ENCODE data around the gene STARD4. TPM values are rescaled to one million over a fixed set of nuclear protein-coding genes. Genes with fewer than 3 reads are reported as not detected.

The STARD4 gene
- polyA plus RNA-seq, 1 of the 3 experiments (the other 2 are of a cell fraction): 10.0 TPM

DNA sequence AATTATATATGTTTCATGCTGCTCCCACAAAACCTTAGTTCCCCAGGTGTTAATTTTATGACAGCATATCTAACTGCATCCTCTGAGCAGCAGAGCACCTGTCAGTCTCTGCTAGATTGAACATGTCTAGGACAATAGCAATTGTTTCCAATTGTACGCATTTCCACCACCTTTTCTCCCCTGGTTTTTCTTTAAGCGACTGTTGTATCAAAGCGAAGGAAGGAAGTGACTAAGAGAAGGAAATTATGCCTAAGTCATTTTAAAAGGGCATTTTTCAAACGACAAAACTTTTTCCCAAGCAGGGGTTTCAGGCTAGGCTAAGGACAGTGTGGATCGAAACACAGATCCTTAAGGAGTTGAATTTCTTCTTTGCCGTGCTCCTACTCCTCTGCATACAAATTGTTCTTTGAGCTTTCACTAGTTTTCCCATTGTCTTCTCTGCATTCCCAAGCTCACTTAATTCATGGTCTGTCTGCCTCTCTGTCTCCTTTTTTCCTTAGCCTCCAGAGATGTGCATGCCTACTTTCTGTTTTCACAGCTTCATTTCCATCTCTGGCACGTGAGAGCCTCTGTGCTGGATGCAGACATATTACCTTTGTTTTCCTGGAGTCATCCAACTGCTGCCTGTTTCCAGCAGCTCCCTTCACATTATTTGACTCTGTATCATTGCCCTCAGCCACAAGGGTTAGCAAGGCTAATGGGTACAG, 39.4 kb upstream of the STARD4 start:
- Histone ChIP-seq H2AFZ (ENCODE audit: low read depth) (peak overlapping the region; percentile 42; the same call in 1 of the 2 replicates), H3K79me2 (ENCODE audit: insufficient read depth) (no peaks in the 10 kb centered on the region), H3K9me2 (no peaks in the 10 kb centered on the region), H3K27me3 (ENCODE audit: insufficient read depth) (no peaks in the 10 kb centered on the region), H3K9ac (no peak overlapping the region), H3K9me3 (no peaks in the 10 kb centered on the region), H3K27ac (ENCODE audit: low read depth in 2 of 2, low read length in 1 of 2) (peak overlapping the region in 1 of 2 experiments; percentile 66; a peak in 2 of 4 replicates), H3F3A (replicated peaks; ENCODE audit: insufficient read depth) (no peaks in the 10 kb centered on the region), H3K4me3 (ENCODE audit: low read depth in 2 of 2, low read length in 1 of 2) (no peak overlapping the region), H4K20me1 (ENCODE audit: insufficient read depth) (no peaks in the 10 kb centered on the region), H3K4me1 (ENCODE audit: control insufficient read depth in 1 of 2, insufficient read depth in 2 of 2, low read depth in 1 of 2, low read length in 1 of 2) (peaks cover 11 to 14% of the 10 kb centered on the region in 2 experiments; a peak in 3 of 4 replicates), H3K4me2 (peak overlapping the region; percentile 18; the same call in 1 of the 2 replicates), H3K36me3 (replicated peaks in 1 of 2; ENCODE audit: control insufficient read depth in 1 of 2, insufficient read depth in 2 of 2, low read length in 1 of 2) (no peaks in the 10 kb centered on the region)
- TF ChIP-seq RAD21 (IDR thresholded peaks at IDR 0.05; ENCODE audit: low read length): no peak
- TF ChIP-seq CHD2 (IDR thresholded peaks at IDR 0.05; ENCODE audit: low read length, partially characterized antibody): no peak
- TF ChIP-seq, protein P1, sequence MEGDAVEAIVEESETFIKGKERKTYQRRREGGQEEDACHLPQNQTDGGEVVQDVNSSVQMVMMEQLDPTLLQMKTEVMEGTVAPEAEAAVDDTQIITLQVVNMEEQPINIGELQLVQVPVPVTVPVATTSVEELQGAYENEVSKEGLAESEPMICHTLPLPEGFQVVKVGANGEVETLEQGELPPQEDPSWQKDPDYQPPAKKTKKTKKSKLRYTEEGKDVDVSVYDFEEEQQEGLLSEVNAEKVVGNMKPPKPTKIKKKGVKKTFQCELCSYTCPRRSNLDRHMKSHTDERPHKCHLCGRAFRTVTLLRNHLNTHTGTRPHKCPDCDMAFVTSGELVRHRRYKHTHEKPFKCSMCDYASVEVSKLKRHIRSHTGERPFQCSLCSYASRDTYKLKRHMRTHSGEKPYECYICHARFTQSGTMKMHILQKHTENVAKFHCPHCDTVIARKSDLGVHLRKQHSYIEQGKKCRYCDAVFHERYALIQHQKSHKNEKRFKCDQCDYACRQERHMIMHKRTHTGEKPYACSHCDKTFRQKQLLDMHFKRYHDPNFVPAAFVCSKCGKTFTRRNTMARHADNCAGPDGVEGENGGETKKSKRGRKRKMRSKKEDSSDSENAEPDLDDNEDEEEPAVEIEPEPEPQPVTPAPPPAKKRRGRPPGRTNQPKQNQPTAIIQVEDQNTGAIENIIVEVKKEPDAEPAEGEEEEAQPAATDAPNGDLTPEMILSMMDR (IDR thresholded peaks at IDR 0.05): no peak
- TF ChIP-seq ELF1 (IDR thresholded peaks at IDR 0.05): no peak
- TF ChIP-seq TCF12 (IDR thresholded peaks at IDR 0.05): no peak
- TF ChIP-seq, protein P2, sequence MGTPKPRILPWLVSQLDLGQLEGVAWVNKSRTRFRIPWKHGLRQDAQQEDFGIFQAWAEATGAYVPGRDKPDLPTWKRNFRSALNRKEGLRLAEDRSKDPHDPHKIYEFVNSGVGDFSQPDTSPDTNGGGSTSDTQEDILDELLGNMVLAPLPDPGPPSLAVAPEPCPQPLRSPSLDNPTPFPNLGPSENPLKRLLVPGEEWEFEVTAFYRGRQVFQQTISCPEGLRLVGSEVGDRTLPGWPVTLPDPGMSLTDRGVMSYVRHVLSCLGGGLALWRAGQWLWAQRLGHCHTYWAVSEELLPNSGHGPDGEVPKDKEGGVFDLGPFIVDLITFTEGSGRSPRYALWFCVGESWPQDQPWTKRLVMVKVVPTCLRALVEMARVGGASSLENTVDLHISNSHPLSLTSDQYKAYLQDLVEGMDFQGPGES (IDR thresholded peaks at IDR 0.05; ENCODE audit: low read depth, low read length): no peak
- ChIA-PET POLR2A (no interaction called here), CTCF (interaction anchor here (0.9 to 1.6 kb wide), 6 partner anchors 12 to 598 kb away, joined by 3 to 12 read pairs (median 4); no protein-coding TSS in a partner anchor)
- no peak for DNase-seq
- 68% methylated on average over 7 of the region's 7 CpGs for WGBS (ENCODE audit: low lambda C conversion rate)

DNA sequence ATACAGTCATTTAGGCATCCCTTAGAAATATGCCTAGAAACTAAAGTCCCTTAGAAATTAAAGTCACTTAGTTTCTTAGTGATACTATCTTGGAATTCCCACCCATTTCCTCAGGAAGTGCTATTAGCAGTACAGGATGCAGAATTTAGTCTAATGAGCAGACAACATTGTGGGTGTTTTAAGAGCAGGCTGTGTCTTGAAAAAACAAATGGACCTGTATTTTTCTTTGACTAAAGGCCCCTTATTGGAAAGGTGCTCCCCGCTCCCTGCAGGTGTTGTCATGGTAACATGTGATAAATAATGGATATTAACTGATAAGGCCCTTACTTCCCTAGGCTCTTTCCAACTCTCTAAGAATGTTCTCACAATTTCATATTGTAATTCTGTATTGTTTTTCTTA, 38.8 kb upstream of the STARD4 start:
- Histone ChIP-seq H3K27ac (ENCODE audit: low read depth in 2 of 2, low read length in 1 of 2) (peak overlapping the region; percentile 60 to 66), H3K27me3 (ENCODE audit: insufficient read depth) (no peaks in the 10 kb centered on the region), H3K9ac (peak overlapping the region; percentile 8; the same call in 1 of the 2 replicates), H4K20me1 (ENCODE audit: insufficient read depth) (no peaks in the 10 kb centered on the region), H3K36me3 (replicated peaks in 1 of 2; ENCODE audit: control insufficient read depth in 1 of 2, insufficient read depth in 2 of 2, low read length in 1 of 2) (no peaks in the 10 kb centered on the region), H2AFZ (ENCODE audit: low read depth) (no peak overlapping the region), H3K9me2 (no peaks in the 10 kb centered on the region), H3K4me1 (ENCODE audit: control insufficient read depth in 1 of 2, insufficient read depth in 2 of 2, low read depth in 1 of 2, low read length in 1 of 2) (peaks cover 11 to 14% of the 10 kb centered on the region in 2 experiments; a peak in 3 of 4 replicates), H3K9me3 (no peaks in the 10 kb centered on the region), H3F3A (replicated peaks; ENCODE audit: insufficient read depth) (no peaks in the 10 kb centered on the region), H3K4me2 (peak overlapping the region; percentile 18; the same call in 1 of the 2 replicates), H3K79me2 (ENCODE audit: insufficient read depth) (no peaks in the 10 kb centered on the region), H3K4me3 (ENCODE audit: low read depth in 2 of 2, low read length in 1 of 2) (no peak overlapping the region)
- no peak for DNase-seq
- POLR2A ChIA-PET: interaction anchor here (1.3 to 1.6 kb wide), 2 partner anchors 206 to 610 kb away, joined by 4 to 5 read pairs; no protein-coding TSS in a partner anchor
- 94% methylated on average over 1 of the region's 1 CpG for WGBS (ENCODE audit: low lambda C conversion rate)
- CTCF ChIA-PET: interaction anchor here (0.5 to 1.8 kb wide), 44 partner anchors 9 to 728 kb away, joined by 3 to 24 read pairs (median 4); partner anchors contain the start of gene NREP
- TF ChIP-seq, protein P3, sequence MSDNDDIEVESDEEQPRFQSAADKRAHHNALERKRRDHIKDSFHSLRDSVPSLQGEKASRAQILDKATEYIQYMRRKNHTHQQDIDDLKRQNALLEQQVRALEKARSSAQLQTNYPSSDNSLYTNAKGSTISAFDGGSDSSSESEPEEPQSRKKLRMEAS (IDR thresholded peaks at IDR 0.05; ENCODE audit: low read depth): no peak
- TF ChIP-seq TCF12 (IDR thresholded peaks at IDR 0.05) (no peak), POLR2AphosphoS5 (IDR thresholded peaks at IDR 0.05; ENCODE audit: low read depth, low read length) (no peak), GABPA (IDR thresholded peaks at IDR 0.05; ENCODE audit: low read depth) (no peak), MEF2A (IDR thresholded peaks at IDR 0.05; ENCODE audit: borderline replicate concordance, low read depth) (no peak), MXI1 (IDR thresholded peaks at IDR 0.05; ENCODE audit: low read depth, low read length) (no peak), NFIC (IDR thresholded peaks at IDR 0.05; ENCODE audit: borderline replicate concordance) (no peak), RAD21 (IDR thresholded peaks at IDR 0.05; ENCODE audit: low read length) (no peak), FOSL2 (IDR thresholded peaks at IDR 0.05; ENCODE audit: borderline replicate concordance, low read depth) (no peak), FOXJ3 (CRISPR knock-in tag; IDR thresholded peaks at IDR 0.05) (no peak), CHD2 (IDR thresholded peaks at IDR 0.05; ENCODE audit: low read length, partially characterized antibody) (no peak)
- TF ChIP-seq, protein P2 (IDR thresholded peaks at IDR 0.05; ENCODE audit: low read depth, low read length): no peak
- TF ChIP-seq, protein P4, sequence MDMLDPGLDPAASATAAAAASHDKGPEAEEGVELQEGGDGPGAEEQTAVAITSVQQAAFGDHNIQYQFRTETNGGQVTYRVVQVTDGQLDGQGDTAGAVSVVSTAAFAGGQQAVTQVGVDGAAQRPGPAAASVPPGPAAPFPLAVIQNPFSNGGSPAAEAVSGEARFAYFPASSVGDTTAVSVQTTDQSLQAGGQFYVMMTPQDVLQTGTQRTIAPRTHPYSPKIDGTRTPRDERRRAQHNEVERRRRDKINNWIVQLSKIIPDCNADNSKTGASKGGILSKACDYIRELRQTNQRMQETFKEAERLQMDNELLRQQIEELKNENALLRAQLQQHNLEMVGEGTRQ (IDR thresholded peaks at IDR 0.05; ENCODE audit: borderline replicate concordance, low read depth, low read length): no peak
- TF ChIP-seq, protein P1 (IDR thresholded peaks at IDR 0.05): no peak

Measured in SK-N-SH (cell line).